Adrenal gland (tissue), 12 donors: ENCODE measurements around the gene KRTAP10-2. TPM values are rescaled to one million over a fixed set of nuclear protein-coding genes. Genes with fewer than 3 reads are reported as not detected.
A peak's percentile ranks its signal among the peaks of the same experiment; 100 is the strongest.

Experiments used
- DNase-seq, 7 donors: peaks; one replicate each; pipeline ENCODE4 v3.0.0-alpha.2; 2019 to 2020
- H3K27ac ChIP-seq, 5 donors: fragments of 200-600 bp; sonication (generic) in 4 of 5; 1 replicate in 3 of 5; 2 replicates in 2 of 5; pipeline versions ENCODE4 v1.5.1 to v1.8.0; 2016 to 2020; ENCODE audit warnings: mild to moderate bottlenecking in 1 of 5
- H3K27me3 ChIP-seq: fragments of 200-600 bp; 2 replicates; pipeline ENCODE4 v1.8.0; 2021
- H3K36me3 ChIP-seq, 2 donors: fragments of 200-600 bp; replicated peaks in 1 of 2; 1 replicate in 1 of 2; 2 replicates in 1 of 2; pipeline versions ENCODE4 v1.5.1 to v1.8.0; 2018 to 2022
- H3K4me1 ChIP-seq, 2 donors: fragments of 200-600 bp; replicated peaks in 1 of 2; 1 replicate in 1 of 2; 2 replicates in 1 of 2; pipeline versions ENCODE4 v1.5.1 to v1.8.0; 2018 to 2021
- H3K4me3 ChIP-seq, 4 donors: fragments of 200-600 bp; sonication (generic) in 3 of 4; one replicate each; pipeline ENCODE4 v1.5.1; 2016 to 2018
- H3K9me3 ChIP-seq, 3 donors: fragments of 200-600 bp; sonication (generic) in 1 of 3; replicated peaks in 1 of 3; 1 replicate in 2 of 3; 2 replicates in 1 of 3; pipeline versions ENCODE4 v1.5.1 to v1.8.0; 2016 to 2021
- CTCF ChIP-seq, 6 experiments: fragments of 450-650 bp in 4 of 6; fragments of 200-600 bp in 2 of 6; sonication (generic) in 1 of 6; IDR thresholded peaks; 1 replicate in 5 of 6; 2 replicates in 1 of 6; pipeline versions ENCODE4 v1.5.1 to v1.8.0; 2016 to 2021; ENCODE audit warnings: antibody characterized with exemption in 6 of 6, mild to moderate bottlenecking in 2 of 6, moderate library complexity in 1 of 6
- POLR2A ChIP-seq, 2 donors: fragments of 450-650 bp; IDR thresholded peaks; one replicate each; pipeline ENCODE4 v1.6.1; 2017; ENCODE audit warnings: antibody characterized with exemption in 2 of 2, mild to moderate bottlenecking in 2 of 2, moderate library complexity in 1 of 2
- WGBS, 4 donors: extraction: QIAGEN DNeasy Blood & Tissue Kit in 2 of 4; methylation state at CpG; one replicate each; pipeline versions ENCODE4 v1.1.5 to v1.1.7; 2013 to 2017; 5-methylcytosine and 5-hydroxymethylcytosine counted together
- intact Hi-C, 2 donors: fragments of 100-400 bp; cut with DNase I; formaldehyde crosslinking; loops; one replicate each; pipeline versions ENCODE4 v1.14.1 to v1.15.0; 2022 to 2023
- polyA plus RNA-seq, 3 donors: library from polyadenylated mRNA; stranded (reverse); fragments of 200-250 nt in 2 of 3; fragments of 350-450 nt in 1 of 3; fragmentation: Illumina TruSeq in 1 of 3; extraction: RNeasy Lipid Tissue Mini Kit (QIAGEN cat#74804) in 1 of 3; gene quantifications; one replicate each; pipeline ENCODE4 v1.2.3, GENCODE V29; 2013 to 2014
- total RNA-seq, 9 donors: library from RNA; depleted of rRNA in 4 of 9; stranded (reverse); fragments of >200 nt in 4 of 9; fragments of 120-200 nt in 1 of 9; fragmentation: NEBNext Ultra II Directional in 1 of 9; extraction: Animal tissue kit (Norgen Biotek cat#: 25700) in 1 of 9; gene quantifications; one replicate each; pipeline versions ENCODE4 v1.1.0 to v1.2.4, GENCODE V29; 2013 to 2023
- donor health status: healthy with polysubstance abuse.
- donor health status: Bipolar disorder and iron deficiency.
- donor health status: DM: yes; HTN: yes; CAD: no.
- donor health status: DM: no; HTN: no; CAD: no.
- donor health status: DM: no; HTN: no; CAD: no.
- donor health status: DM: yes; HTN: yes; CAD: no.

Gene KRTAP10-2
- total and polyA plus RNA-seq, 12 donors = not detected

- intact Hi-C loops = no loop called here
- no peak for TF ChIP-seq POLR2A (IDR thresholded peaks at IDR 0.05)
- TF ChIP-seq CTCF (IDR thresholded peaks at IDR 0.05) = no peak
- H3K4me3 ChIP-seq = no peak overlapping the region
- H3K4me1 ChIP-seq = no peaks in the 10 kb centered on the region
- WGBS, 4 donors = 68 to 86% (median 73%) methylated on average over 6 to 10 of the region's 10 CpGs
- no peaks in the 10 kb centered on the region for H3K9me3 ChIP-seq
- H3K27ac ChIP-seq = no peak overlapping the region
- peak in 2 of 7 donors; percentile 2 to 41 for DNase-seq
- peaks cover 16% of the 10 kb centered on the region for H3K27me3 ChIP-seq
- no peaks in the 10 kb centered on the region for H3K36me3 ChIP-seq
These were observed 39.0 kb upstream of the KRTAP10-2 start for GRCh38 chr21:44590311-44590721.

- Histone ChIP-seq H3K27me3 (peaks cover 16% of the 10 kb centered on the region), H3K4me3 (no peak overlapping the region), H3K9me3 (no peaks in the 10 kb centered on the region), H3K36me3 (no peaks in the 10 kb centered on the region), H3K4me1 (no peaks in the 10 kb centered on the region), H3K27ac (no peak overlapping the region)
- 68 to 84% (median 74%) methylated on average over 13 to 24 of the region's 24 CpGs for whole genome bisulfite sequencing, 4 donors
- TF ChIP-seq CTCF (IDR thresholded peaks at IDR 0.05) = no peak
- TF ChIP-seq POLR2A (IDR thresholded peaks at IDR 0.05) = no peak
- DNase-seq = peak in 2 of 7 donors; percentile 8 to 20
- intact Hi-C loops = no loop called here
These were observed 38.4 kb upstream of the KRTAP10-2 start for GRCh38 chr21:44589586-44590305.

GRCh38 chr21:44589094-44589493 lies 37.8 kb upstream of the KRTAP10-2 start:
- DNase-seq = no peak
- H3K27me3 ChIP-seq = peaks cover 18% of the 10 kb centered on the region
- TF ChIP-seq CTCF (IDR thresholded peaks at IDR 0.05) (no peak), POLR2A (IDR thresholded peaks at IDR 0.05) (no peak)
- no peak overlapping the region for H3K4me3 ChIP-seq
- H3K36me3 ChIP-seq = no peaks in the 10 kb centered on the region
- no peak overlapping the region for H3K27ac ChIP-seq
- WGBS, 4 donors = 85 to 92% (median 87%) methylated on average over 2 of the region's 2 CpGs
- no peaks in the 10 kb centered on the region for H3K4me1 ChIP-seq
- intact Hi-C loops = no loop called here
- no peaks in the 10 kb centered on the region for H3K9me3 ChIP-seq

GRCh38 chr21:44585892-44586291 lies 34.6 kb upstream of the KRTAP10-2 start:
- no peak for TF ChIP-seq POLR2A (IDR thresholded peaks at IDR 0.05)
- TF ChIP-seq CTCF (IDR thresholded peaks at IDR 0.05) = no peak
- intact Hi-C loops = no loop called here
- no peaks in the 10 kb centered on the region for H3K36me3 ChIP-seq
- no peak for DNase-seq
- peaks cover 0 to 7% (median 0%) of the 10 kb centered on the region in 3 donors for H3K9me3 ChIP-seq
- H3K27me3 ChIP-seq = peaks cover 21% of the 10 kb centered on the region
- no peaks in the 10 kb centered on the region for H3K4me1 ChIP-seq
- 73 to 81% (median 77%) methylated on average over 3 of the region's 3 CpGs for WGBS, 4 donors
- no peak overlapping the region for H3K27ac ChIP-seq
- no peak overlapping the region for H3K4me3 ChIP-seq
